K562 (cell line): ENCODE results near the gene TTC38. TPM values are rescaled to one million over a fixed set of nuclear protein-coding genes. Genes with fewer than 3 reads are reported as not detected.

Experiments
- ATAC-seq: fragments of 200-7000 bp; cut with Tn5 transposase; 3 replicates; pipeline ENCODE4 v1.9.1; 2020; ENCODE audit warnings: moderate library complexity
- BruUV-seq: library from RNA; stranded (reverse); fragments of 400-500 nt; replicated peaks from 2 replicates; lab custom pipeline; 2021; lab: Mats Ljungman, UMichigan
- CTCF ChIA-PET: fragments of 300-600 bp; formaldehyde crosslinking; extraction: SDS; loops from one replicate; lab custom pipeline; 2021; ENCODE audit warnings: low intra/inter-chr PET ratio; lab: Yijun Ruan, JAX
- POLR2A ChIA-PET: fragments of 300-600, 350-650 bp; sonication (Branson Sonifier 250); formaldehyde crosslinking; extraction: SDS; loops from one replicate; lab custom pipeline; 2021; ENCODE audit warnings: antibody characterized with exemption, inconsistent platforms; lab: Yijun Ruan, JAX
- DNase-seq, 4 experiments: peaks; one replicate each; pipeline versions ENCODE4 v3.0.0 to v3.0.0-alpha.2; 2011 to 2018; ENCODE audit warnings: low spot score in 3 of 4, mixed read lengths in 3 of 4; ENCODE audit errors: extremely low read depth in 1 of 4
- FAIRE-seq: peaks from 2 replicates; lab custom pipeline; 2011; peaks lifted over from hg19 to GRCh38; lab: Jason Lieb, UNC
- H2AFZ ChIP-seq: 2 replicates; pipeline ENCODE4 v1.6.0; 2011; ENCODE audit warnings: low read depth, low read length, control low read depth, inconsistent platforms
- H3K27ac ChIP-seq: fragments of 200-600 bp; 3 replicates; pipeline ENCODE4 v1.8.0; 2011; ENCODE audit warnings: low read depth, mild to moderate bottlenecking, control low read depth, inconsistent platforms, low read length, moderate library complexity, mixed read lengths; ENCODE audit errors: extremely low read depth
- H3K27me3 ChIP-seq, 2 experiments: fragments of 300-600 bp in 1 of 2; 2 replicates in 1 of 2; 3 replicates in 1 of 2; pipeline versions ENCODE4 v1.6.0 to v1.8.0; 2011; ENCODE audit warnings: inconsistent platforms in 2 of 2, low read length in 2 of 2, mild to moderate bottlenecking in 1 of 2, mixed read lengths in 1 of 2, moderate library complexity in 1 of 2; ENCODE audit not compliant: control insufficient read depth in 2 of 2, insufficient read depth in 2 of 2
- H3K36me3 ChIP-seq: fragments of 300-600 bp; 3 replicates; pipeline ENCODE4 v1.8.0; 2011; ENCODE audit warnings: mild to moderate bottlenecking, low read length, inconsistent platforms; ENCODE audit not compliant: control insufficient read depth, insufficient read depth
- H3K4me1 ChIP-seq, 2 experiments: fragments of 200-600 bp in 1 of 2; replicated peaks in 1 of 2; 2 replicates in 1 of 2; 3 replicates in 1 of 2; pipeline versions ENCODE4 v1.5.1 to v1.8.0; 2011; ENCODE audit warnings: inconsistent platforms in 2 of 2, low read length in 2 of 2, mild to moderate bottlenecking in 1 of 2, mixed read lengths in 1 of 2, moderate library complexity in 1 of 2; ENCODE audit not compliant: control insufficient read depth in 2 of 2, insufficient read depth in 2 of 2
- H3K4me2 ChIP-seq: 2 replicates; pipeline ENCODE4 v1.6.1; 2011; ENCODE audit warnings: low read length, control low read depth, inconsistent platforms, mixed read lengths; ENCODE audit not compliant: insufficient read depth
- H3K4me3 ChIP-seq: fragments of 200-600 bp; sonication (generic), shearing (Covaris generic); 2 replicates; pipeline ENCODE4 v1.5.1; 2016; ENCODE audit warnings: control low read depth, inconsistent platforms
- H3K79me2 ChIP-seq: fragments of 200-600 bp; 3 replicates; pipeline ENCODE4 v1.8.0; 2011; ENCODE audit warnings: low read length, inconsistent platforms; ENCODE audit not compliant: control insufficient read depth, insufficient read depth
- H3K9ac ChIP-seq, 2 experiments: 2 replicates each; pipeline versions ENCODE4 v1.6.0 to v1.6.1; 2011; ENCODE audit warnings: low read depth in 2 of 2, low read length in 2 of 2, control low read depth in 1 of 2, inconsistent platforms in 1 of 2, mild to moderate bottlenecking in 1 of 2, mixed read lengths in 1 of 2; ENCODE audit not compliant: insufficient read depth in 1 of 2
- H3K9me1 ChIP-seq: one replicate; pipeline ENCODE4 v1.6.0; 2011; ENCODE audit warnings: inconsistent platforms, mild to moderate bottlenecking, low read length, moderate library complexity; ENCODE audit not compliant: control insufficient read depth, insufficient read depth
- H3K9me3 ChIP-seq: replicated peaks from 2 replicates; pipeline ENCODE4 v1.5.1; 2011; ENCODE audit warnings: low read depth, low read length, inconsistent platforms; ENCODE audit not compliant: control insufficient read depth, insufficient read depth
- H4K20me1 ChIP-seq: replicated peaks from 2 replicates; pipeline ENCODE4 v1.6.1; 2011; ENCODE audit warnings: low read length, inconsistent platforms, mixed read lengths; ENCODE audit not compliant: control insufficient read depth, insufficient read depth
- BCOR ChIP-seq: fragments of 450-650 bp; IDR thresholded peaks from 2 replicates; pipeline ENCODE4 v1.6.1; 2016
- GABPB1 ChIP-seq: sonication (generic); formaldehyde crosslinking; IDR thresholded peaks from 2 replicates; pipeline ENCODE4 v1.8.0; 2022; ENCODE audit warnings: mild to moderate bottlenecking, missing genetic modification reagents
- RUNX1 ChIP-seq: sonication (generic); IDR thresholded peaks from 2 replicates; pipeline ENCODE4 v1.6.1; 2016; ENCODE audit warnings: antibody characterized with exemption, low read depth
- SNRNP70 ChIP-seq: fragments of 200-400 bp; formaldehyde crosslinking; optimal IDR thresholded peaks from 2 replicates; pipeline ENCODE3; 2017; ENCODE audit warnings: low read depth, low read length
- SRSF9 ChIP-seq: fragments of 200-400 bp; formaldehyde crosslinking; IDR thresholded peaks from 2 replicates; pipeline ENCODE4 v1.6.1; 2017; ENCODE audit warnings: low read depth, low read length, borderline replicate concordance
- ZNF12 ChIP-seq: sonication (generic); formaldehyde crosslinking; IDR thresholded peaks from 2 replicates; pipeline ENCODE4 v1.4.0; 2020; ENCODE audit warnings: mild to moderate bottlenecking, missing genetic modification reagents
- ZNF507 ChIP-seq: conservative IDR thresholded peaks from 2 replicates; pipeline ENCODE4 v1.6.1; 2017; ENCODE audit warnings: missing genetic modification characterization, missing compliant biosample characterization
- ZNF583 ChIP-seq: fragments of 250-450 bp; sonication (Bioruptor Pico); IDR thresholded peaks from 2 replicates; pipeline ENCODE4 v1.4.0; 2020
- WGBS: fragments of 100-300 bp; shearing (Covaris generic); methylation state at CpG from one replicate; pipeline ENCODE4 v1.1.6; 2016; ENCODE audit warnings: low coverage, mixed read lengths; ENCODE audit not compliant: insufficient coverage; ENCODE audit errors: missing lambda C conversion rate; 5-methylcytosine and 5-hydroxymethylcytosine counted together
- in situ Hi-C: fragments of 300-500 bp; cut with MboI; formaldehyde crosslinking; loops from 4 replicates; pipeline ENCODE4 v1.15.0; 2018; ENCODE audit warnings: inconsistent platforms, mixed read lengths
- intact Hi-C: fragments of 100-400 bp; cut with micrococcal nuclease; formaldehyde crosslinking; loops from 2 replicates; pipeline ENCODE4 v1.14.2; 2022
- polyA plus RNA-seq, 8 experiments: library from polyadenylated mRNA; depleted of rRNA in 4 of 8; stranded (reverse) in 5 of 8; unstranded in 3 of 8; fragments of >200 nt; fragmentation: Nextera tagmentation in 2 of 8; fragmentation: Illumina TruSeq in 1 of 8; extraction: Ambion mirVana in 2 of 8; extraction: Trizol in 1 of 8; gene quantifications; 2 replicates each; pipeline versions ENCODE4 v1.2.1 to v1.2.3, GENCODE V29; 2011 to 2014; ENCODE audit warnings: inconsistent platforms in 1 of 8, missing spikeins in 1 of 8
- total RNA-seq, 7 experiments: library from RNA; depleted of rRNA in 6 of 7; stranded (reverse); fragments of >200 nt in 6 of 7; fragmentation: Illumina TruSeq in 2 of 7; extraction: Trizol in 2 of 7; gene quantifications; 2 replicates each; pipeline versions ENCODE4 v1.2.1 to v1.2.3, GENCODE V29; 2011 to 2021; ENCODE audit warnings: low replicate concordance in 1 of 7
- TF ChIP-seq, protein P1 (sequence below): fragments of 250-450 bp; sonication (Bioruptor Pico); IDR thresholded peaks from 2 replicates; pipeline ENCODE4 v1.5.0; 2021
- TF ChIP-seq, protein P2 (sequence below): fragments of 250-450 bp; sonication (Bioruptor Pico); IDR thresholded peaks from 2 replicates; pipeline ENCODE4 v1.4.0; 2020; ENCODE audit warnings: mild to moderate bottlenecking, moderate library complexity

TTC38 gene
- total and polyA plus RNA-seq, 9 of the 15 experiments (the other 6 are each of a cell fraction or from before 2014, with no cell fraction given): 0.84 to 28.4 (median 18.1) TPM

- Histone ChIP-seq H2AFZ (no peak overlapping the region), H3K4me3 (no peak overlapping the region), H3K27ac (no peak overlapping the region), H3K27me3 (no peaks in the 10 kb centered on the region), H4K20me1 (no peaks in the 10 kb centered on the region), H3K9me1 (no peaks in the 10 kb centered on the region), H3K79me2 (no peaks in the 10 kb centered on the region), H3K4me2 (no peak overlapping the region), H3K9ac (no peak overlapping the region), H3K9me3 (no peaks in the 10 kb centered on the region), H3K36me3 (peaks cover 59% of the 10 kb centered on the region; the same call in 2 of the 3 replicates), H3K4me1 (peaks cover 0 to 3% of the 10 kb centered on the region in 2 experiments; a peak in 1 of 5 replicates)
- CTCF ChIA-PET: no interaction called here
- in situ Hi-C loops (loop anchor here (25.0 kb wide), 1 partner anchor 305 kb away; no protein-coding TSS in a partner anchor), intact Hi-C loops (no loop called here)
- TF ChIP-seq ZNF507 (tag) (no peak), ZNF583 (CRISPR knock-in tag) (no peak), SRSF9 (no peak), SNRNP70 (no peak), RUNX1 (no peak), GABPB1 (CRISPR knock-in tag) (no peak), BCOR (no peak), ZNF12 (no peak)
- TF ChIP-seq, protein P1, sequence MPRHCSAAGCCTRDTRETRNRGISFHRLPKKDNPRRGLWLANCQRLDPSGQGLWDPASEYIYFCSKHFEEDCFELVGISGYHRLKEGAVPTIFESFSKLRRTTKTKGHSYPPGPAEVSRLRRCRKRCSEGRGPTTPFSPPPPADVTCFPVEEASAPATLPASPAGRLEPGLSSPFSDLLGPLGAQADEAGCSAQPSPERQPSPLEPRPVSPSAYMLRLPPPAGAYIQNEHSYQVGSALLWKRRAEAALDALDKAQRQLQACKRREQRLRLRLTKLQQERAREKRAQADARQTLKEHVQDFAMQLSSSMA (CRISPR knock-in tag): no peak
- TF ChIP-seq, protein P2, sequence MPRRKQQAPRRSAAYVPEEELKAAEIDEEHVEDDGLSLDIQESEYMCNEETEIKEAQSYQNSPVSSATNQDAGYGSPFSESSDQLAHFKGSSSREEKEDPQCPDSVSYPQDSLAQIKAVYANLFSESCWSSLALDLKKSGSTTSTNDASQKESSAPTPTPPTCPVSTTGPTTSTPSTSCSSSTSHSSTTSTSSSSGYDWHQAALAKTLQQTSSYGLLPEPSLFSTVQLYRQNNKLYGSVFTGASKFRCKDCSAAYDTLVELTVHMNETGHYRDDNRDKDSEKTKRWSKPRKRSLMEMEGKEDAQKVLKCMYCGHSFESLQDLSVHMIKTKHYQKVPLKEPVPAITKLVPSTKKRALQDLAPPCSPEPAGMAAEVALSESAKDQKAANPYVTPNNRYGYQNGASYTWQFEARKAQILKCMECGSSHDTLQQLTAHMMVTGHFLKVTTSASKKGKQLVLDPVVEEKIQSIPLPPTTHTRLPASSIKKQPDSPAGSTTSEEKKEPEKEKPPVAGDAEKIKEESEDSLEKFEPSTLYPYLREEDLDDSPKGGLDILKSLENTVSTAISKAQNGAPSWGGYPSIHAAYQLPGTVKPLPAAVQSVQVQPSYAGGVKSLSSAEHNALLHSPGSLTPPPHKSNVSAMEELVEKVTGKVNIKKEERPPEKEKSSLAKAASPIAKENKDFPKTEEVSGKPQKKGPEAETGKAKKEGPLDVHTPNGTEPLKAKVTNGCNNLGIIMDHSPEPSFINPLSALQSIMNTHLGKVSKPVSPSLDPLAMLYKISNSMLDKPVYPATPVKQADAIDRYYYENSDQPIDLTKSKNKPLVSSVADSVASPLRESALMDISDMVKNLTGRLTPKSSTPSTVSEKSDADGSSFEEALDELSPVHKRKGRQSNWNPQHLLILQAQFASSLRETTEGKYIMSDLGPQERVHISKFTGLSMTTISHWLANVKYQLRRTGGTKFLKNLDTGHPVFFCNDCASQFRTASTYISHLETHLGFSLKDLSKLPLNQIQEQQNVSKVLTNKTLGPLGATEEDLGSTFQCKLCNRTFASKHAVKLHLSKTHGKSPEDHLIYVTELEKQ: no peak
- POLR2A ChIA-PET: interaction anchor here (0.5 kb wide), 1 partner anchor 706 kb away, joined by 3 read pairs; no protein-coding TSS in a partner anchor
- FAIRE-seq (no peak), ATAC-seq (no peak), DNase-seq (no peak)
- no TSS peak for BruUV-seq
- 85% methylated on average over 12 of the region's 20 CpGs for WGBS
Observed at GRCh38 chr22:46317646-46318045, 49.8 kb downstream of the TTC38 start.
